ENCODE measurements around the gene TRIM46. TPM values are rescaled to one million over a fixed set of nuclear protein-coding genes. Genes with fewer than 3 reads are reported as not detected.

TRIM46 gene
- total and polyA plus RNA-seq, 2 of the 13 experiments (the other 11 are each of a cell fraction or from before 2014, with no cell fraction given) = 0.04 to 0.09 TPM

DNA sequence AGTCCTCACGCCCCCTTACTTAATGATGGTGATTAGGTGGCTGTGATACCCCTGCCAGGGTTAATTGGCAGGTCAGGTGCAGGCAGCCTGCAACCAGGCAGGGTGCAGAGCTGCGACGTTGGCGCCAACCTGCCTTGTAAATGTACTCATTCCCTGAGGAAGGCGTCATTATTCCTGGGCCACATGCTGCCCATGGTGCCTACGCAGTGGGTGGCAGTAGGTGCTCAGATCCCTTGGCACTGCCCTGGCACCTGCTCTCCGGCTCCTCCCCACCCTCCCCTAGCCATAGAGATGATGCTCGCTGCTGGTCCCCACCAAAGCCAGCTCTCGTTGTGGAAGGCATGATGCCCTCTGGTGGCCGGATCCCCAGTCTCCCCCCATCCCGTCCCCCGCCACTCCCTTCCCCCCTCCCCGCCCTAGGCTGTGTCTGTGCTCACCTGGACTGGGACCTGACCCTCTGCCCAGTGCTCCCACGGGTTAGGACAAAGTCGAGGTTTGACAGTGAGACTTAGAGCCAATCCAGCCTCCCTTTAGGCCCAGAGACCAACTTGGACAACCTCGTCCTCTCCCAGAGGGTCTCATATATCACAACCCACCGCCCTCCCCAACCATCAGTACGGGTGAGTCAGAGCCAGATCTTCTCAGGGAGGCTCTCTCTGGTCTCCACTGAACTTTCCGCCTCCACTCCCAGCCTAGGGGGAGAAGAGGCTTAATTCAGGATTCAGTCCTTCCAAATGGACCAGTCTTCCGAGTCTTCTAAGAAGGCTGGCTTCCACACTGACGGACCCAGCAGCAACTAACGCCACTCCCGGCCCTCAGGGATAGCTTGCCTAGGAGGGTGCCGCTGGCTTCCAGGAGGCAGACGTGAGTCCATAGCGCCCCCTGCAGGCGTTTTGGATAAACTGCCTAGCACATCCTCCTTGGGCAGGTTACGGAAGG is 6.2 kb upstream of the TRIM46 start (continued):
- TF ChIP-seq, protein P1, sequence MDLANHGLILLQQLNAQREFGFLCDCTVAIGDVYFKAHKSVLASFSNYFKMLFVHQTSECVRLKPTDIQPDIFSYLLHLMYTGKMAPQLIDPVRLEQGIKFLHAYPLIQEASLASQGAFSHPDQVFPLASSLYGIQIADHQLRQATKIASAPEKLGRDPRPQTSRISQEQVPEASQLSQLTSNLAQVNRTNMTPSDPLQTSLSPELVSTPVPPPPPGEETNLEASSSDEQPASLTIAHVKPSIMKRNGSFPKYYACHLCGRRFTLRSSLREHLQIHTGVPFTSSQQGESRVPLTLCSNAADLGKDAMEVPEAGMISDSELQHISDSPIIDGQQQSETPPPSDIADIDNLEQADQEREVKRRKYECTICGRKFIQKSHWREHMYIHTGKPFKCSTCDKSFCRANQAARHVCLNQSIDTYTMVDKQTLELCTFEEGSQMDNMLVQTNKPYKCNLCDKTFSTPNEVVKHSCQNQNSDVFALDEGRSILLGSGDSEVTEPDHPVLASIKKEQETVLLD (CRISPR knock-in tag; IDR thresholded peaks at IDR 0.05; ENCODE audit: low read depth) = no peak
- TF ChIP-seq SCMH1 (CRISPR knock-in tag; IDR thresholded peaks at IDR 0.05; ENCODE audit: borderline replicate concordance) = no peak
- peak; percentile 31 for TF ChIP-seq YY1 (IDR thresholded peaks at IDR 0.05; ENCODE audit: insufficient read depth, insufficient replicate concordance, low read depth, low read length)
- TF ChIP-seq ARID3A (IDR thresholded peaks at IDR 0.05; ENCODE audit: low read depth, low read length) = 0 out of 2 replicates have a peak, but pooled peaks have one; percentile 14
- no peak for TF ChIP-seq ZNF790 (CRISPR knock-in tag; IDR thresholded peaks at IDR 0.05; ENCODE audit: borderline replicate concordance)
- no peak for TF ChIP-seq ZFP36L2 (CRISPR knock-in tag; IDR thresholded peaks at IDR 0.05)
- TF ChIP-seq ZNF740 (CRISPR knock-in tag; IDR thresholded peaks at IDR 0.05) = peak; percentile 73; the same call in 1 of the 2 replicates
- TF ChIP-seq ZNF350 (CRISPR knock-in tag; IDR thresholded peaks at IDR 0.05; ENCODE audit: borderline replicate concordance, low read depth) = peak; percentile 64; the same call in 1 of the 2 replicates
- no peak for TF ChIP-seq DNMT3B (CRISPR knock-in tag; conservative IDR thresholded peaks at IDR 0.05)
- 0 out of 2 replicates have a peak, but pooled peaks have one; percentile 34 for TF ChIP-seq ZNF652 (CRISPR knock-in tag; IDR thresholded peaks at IDR 0.05; ENCODE audit: borderline replicate concordance, low read depth)
- TF ChIP-seq KMT2B (CRISPR knock-in tag; IDR thresholded peaks at IDR 0.05) = 0 out of 2 replicates have a peak, but pooled peaks have one; percentile 21
- TF ChIP-seq ZNF260 (CRISPR knock-in tag; IDR thresholded peaks at IDR 0.05; ENCODE audit: borderline replicate concordance, low read depth) = no peak
- 0 out of 2 replicates have a peak, but pooled peaks have one; percentile 28 for TF ChIP-seq MTERF4 (CRISPR knock-in tag; IDR thresholded peaks at IDR 0.05)
- no peak for TF ChIP-seq ZHX2 (IDR thresholded peaks at IDR 0.05; ENCODE audit: low read depth)
- no peak for TF ChIP-seq ZHX2 (CRISPR knock-in tag; IDR thresholded peaks at IDR 0.05; ENCODE audit: borderline replicate concordance)
- TF ChIP-seq ZNF619 (CRISPR knock-in tag; IDR thresholded peaks at IDR 0.05) = peak; percentile 68; the same call in 1 of the 2 replicates
